Upper lobe of right lung (tissue), 1 donor: ENCODE data around the gene RPP38. TPM values are rescaled to one million over a fixed set of nuclear protein-coding genes. Genes with fewer than 3 reads are reported as not detected.

Source experiments
- ATAC-seq: fragments of 200-7000 bp; cut with Tn5 transposase; one replicate; pipeline ENCODE4 v1.9.1; 2020; ENCODE audit warnings: mild to moderate bottlenecking, moderate library complexity
- DNase-seq: peaks from one replicate; pipeline ENCODE4 v3.0.0-alpha.2; 2020
- H3K27ac ChIP-seq: fragments of 200-600 bp; one replicate; pipeline ENCODE4 v1.8.0; 2022
- H3K27me3 ChIP-seq: fragments of 200-600 bp; one replicate; pipeline ENCODE4 v1.8.0; 2022; ENCODE audit warnings: mild to moderate bottlenecking
- H3K36me3 ChIP-seq: fragments of 200-600 bp; one replicate; pipeline ENCODE4 v1.8.0; 2022
- H3K4me1 ChIP-seq: fragments of 200-600 bp; one replicate; pipeline ENCODE4 v1.8.0; 2022
- H3K4me3 ChIP-seq: fragments of 200-600 bp; one replicate; pipeline ENCODE4 v1.8.0; 2022; ENCODE audit warnings: mild to moderate bottlenecking
- H3K9me3 ChIP-seq: fragments of 200-600 bp; one replicate; pipeline ENCODE4 v1.8.0; 2022
- CTCF ChIP-seq: fragments of 200-600 bp; IDR thresholded peaks from one replicate; pipeline ENCODE4 v1.8.0; 2022; ENCODE audit warnings: antibody characterized with exemption
- intact Hi-C: fragments of 100-400 bp; cut with DNase I; formaldehyde crosslinking; loops from one replicate; pipeline ENCODE4 v1.11.0; 2022
- total RNA-seq: library from RNA; stranded (reverse); fragmentation: NEBNext Ultra II Directional; extraction: Animal tissue kit (Norgen Biotek cat#: 25700); gene quantifications from one replicate; pipeline ENCODE4 v1.2.1, GENCODE V29; 2021
- donor health status: DM: no; HTN: yes; CAD: no; lungs with severe emphysema.

The RPP38 gene
- total RNA-seq, 1 donor from 2014 or later = 15.3 TPM

GRCh38 chr10:15122477-15123030 lies 25.4 kb downstream of the RPP38 start:
- DNase-seq (no peak), ATAC-seq (no peak)
- H3K4me3 ChIP-seq = no peak overlapping the region
- H3K27ac ChIP-seq = no peak overlapping the region
- H3K4me1 ChIP-seq = no peaks in the 10 kb centered on the region
- intact Hi-C loops = no loop called here
- no peaks in the 10 kb centered on the region for H3K9me3 ChIP-seq
- no peak for TF ChIP-seq CTCF
- H3K36me3 ChIP-seq = peaks cover 32% of the 10 kb centered on the region
- H3K27me3 ChIP-seq = no peaks in the 10 kb centered on the region

GRCh38 chr10:15123749-15124184 lies 26.6 kb downstream of the RPP38 start:
- Histone ChIP-seq H3K27ac (no peak overlapping the region), H3K36me3 (peaks cover 41% of the 10 kb centered on the region), H3K9me3 (no peaks in the 10 kb centered on the region), H3K4me1 (no peaks in the 10 kb centered on the region), H3K27me3 (no peaks in the 10 kb centered on the region), H3K4me3 (no peak overlapping the region)
- ATAC-seq (no peak), DNase-seq (no peak)
- TF ChIP-seq CTCF = no peak
- intact Hi-C loops = no loop called here

- no peaks in the 10 kb centered on the region for H3K27me3 ChIP-seq
- H3K27ac ChIP-seq = no peak overlapping the region
- ATAC-seq = no peak
- no peak for DNase-seq
- intact Hi-C loops = no loop called here
- no peaks in the 10 kb centered on the region for H3K9me3 ChIP-seq
- no peak overlapping the region for H3K4me3 ChIP-seq
- H3K4me1 ChIP-seq = no peaks in the 10 kb centered on the region
- peaks cover 42% of the 10 kb centered on the region for H3K36me3 ChIP-seq
- no peak for TF ChIP-seq CTCF
Observed at GRCh38 chr10:15124190-15124589, 27.0 kb downstream of the RPP38 start.

GRCh38 chr10:15124908-15125307 lies 27.8 kb downstream of the RPP38 start:
- no peak overlapping the region for H3K27ac ChIP-seq
- ATAC-seq (no peak), DNase-seq (no peak)
- no peak for TF ChIP-seq CTCF
- H3K36me3 ChIP-seq = peaks cover 41% of the 10 kb centered on the region
- no peaks in the 10 kb centered on the region for H3K4me1 ChIP-seq
- intact Hi-C loops = no loop called here
- no peaks in the 10 kb centered on the region for H3K9me3 ChIP-seq
- no peaks in the 10 kb centered on the region for H3K27me3 ChIP-seq
- H3K4me3 ChIP-seq = no peak overlapping the region

- ATAC-seq = no peak
- Histone ChIP-seq H3K27me3 (no peaks in the 10 kb centered on the region), H3K9me3 (no peaks in the 10 kb centered on the region), H3K4me1 (no peaks in the 10 kb centered on the region), H3K27ac (no peak overlapping the region), H3K4me3 (no peak overlapping the region), H3K36me3 (peaks cover 61% of the 10 kb centered on the region)
- no peak for DNase-seq
- no peak for TF ChIP-seq CTCF
- intact Hi-C loops = no loop called here
Observed at GRCh38 chr10:15131330-15131729, 34.2 kb downstream of the RPP38 start.
